Measurements from ENCODE around the gene GALNS. TPM values are rescaled to one million over a fixed set of nuclear protein-coding genes. Genes with fewer than 3 reads are reported as not detected.

The GALNS gene
- total and polyA plus RNA-seq, 2 of the 8 experiments (the other 6 are each of a cell fraction or from before 2014, with no cell fraction given): 8.9 to 17.8 TPM

- TF ChIP-seq ATF2 (IDR thresholded peaks at IDR 0.05; ENCODE audit: low read length): no peak
- peak; percentile 82; the same call in 1 of the 2 replicates for TF ChIP-seq PHF8 (conservative IDR thresholded peaks at IDR 0.05; ENCODE audit: low read depth, low read length)
- no peak for TF ChIP-seq SUZ12 (IDR thresholded peaks at IDR 0.05; ENCODE audit: low read length)
- TF ChIP-seq KDM4A (IDR thresholded peaks at IDR 0.05; ENCODE audit: low read depth, low read length, severe bottlenecking): peak; percentile 75
- TF ChIP-seq EP300 (IDR thresholded peaks at IDR 0.05; ENCODE audit: borderline replicate concordance in 1 of 2, low read depth in 2 of 2, low read length in 2 of 2): no peak
- no peak for TF ChIP-seq SIRT6 (IDR thresholded peaks at IDR 0.05; ENCODE audit: low read length)
- no peak for TF ChIP-seq CHD2 (IDR thresholded peaks at IDR 0.05; ENCODE audit: low read length)
- no peak for TF ChIP-seq ATF3 (IDR thresholded peaks at IDR 0.05; ENCODE audit: insufficient read depth, low read depth, low read length)
- no peak for TF ChIP-seq CBX8 (IDR thresholded peaks at IDR 0.05; ENCODE audit: borderline replicate concordance, low read depth, low read length)
- no peak for TF ChIP-seq SRF (IDR thresholded peaks at IDR 0.05; ENCODE audit: low read depth, low read length)
- TF ChIP-seq ZNF274 (IDR thresholded peaks at IDR 0.05; ENCODE audit: borderline replicate concordance, extremely low read depth, low read length): no peak
- TF ChIP-seq SP2 (IDR thresholded peaks at IDR 0.05; ENCODE audit: low read length): no peak
- TF ChIP-seq TAF1 (IDR thresholded peaks at IDR 0.05; ENCODE audit: low read depth, low read length): peak; percentile 81
- TF ChIP-seq FOSL1 (IDR thresholded peaks at IDR 0.05; ENCODE audit: insufficient read depth, low read depth, low read length): no peak
- TF ChIP-seq KDM5A (IDR thresholded peaks at IDR 0.05; ENCODE audit: low read length): 0 out of 2 replicates have a peak, but pooled peaks have one; percentile 24
- TF ChIP-seq MAX (IDR thresholded peaks at IDR 0.05): peak; percentile 82
- peak; percentile 71; the same call in 1 of the 2 replicates for TF ChIP-seq EGR1 (IDR thresholded peaks at IDR 0.05; ENCODE audit: borderline replicate concordance, low read depth, low read length)
- TF ChIP-seq BCL11A (IDR thresholded peaks at IDR 0.05; ENCODE audit: low read depth in 2 of 2, low read length in 2 of 2): no peak
- no peak for TF ChIP-seq NANOG (IDR thresholded peaks at IDR 0.05; ENCODE audit: insufficient read depth, low read depth, low read length, poor library complexity, severe bottlenecking)
- no peak for TF ChIP-seq KDM1A (IDR thresholded peaks at IDR 0.05; ENCODE audit: borderline replicate concordance, low read length)
- 0 out of 2 replicates have a peak, but pooled peaks have one; percentile 59 for TF ChIP-seq GABPA (IDR thresholded peaks at IDR 0.05; ENCODE audit: borderline replicate concordance, insufficient read depth, low read length)
Measured at GRCh38 chr16:88811769-88812512, 44.8 kb downstream of the GALNS start, which contains the start of gene APRT (continued).
